GOT3 (cell line): ENCODE measurements around the gene NOSTRIN.
"Not testable (repeated sequence)": the region's sequence is repeated elsewhere in the genome, so short reads cannot be mapped to it uniquely, and the experiment has no call there.

ENCODE experiments used
- DNase-seq: peaks from one replicate; lab custom pipeline; 2025; ENCODE audit warnings: mixed read lengths; lab: John Stamatoyannopoulos, UW

NOSTRIN gene

DNA sequence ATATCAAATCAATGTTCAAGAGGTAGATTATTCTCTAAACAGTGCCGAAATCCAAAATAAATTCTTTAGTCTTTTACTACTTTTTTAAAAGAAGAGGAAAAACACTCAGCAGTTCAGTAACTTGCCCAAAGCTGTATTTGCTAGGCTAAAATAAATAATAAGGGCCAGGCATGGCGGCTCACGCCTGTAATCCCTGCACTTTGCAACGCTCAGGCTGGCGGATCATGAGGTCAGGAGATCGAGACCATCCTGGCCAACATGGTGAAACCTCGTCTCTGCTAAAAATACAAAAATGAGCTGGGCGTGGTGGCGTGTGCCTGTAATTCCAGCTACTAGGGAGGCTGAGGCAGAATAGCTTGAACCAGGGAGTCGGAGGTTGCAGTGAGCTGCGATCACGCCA is 79.7 kb downstream of the NOSTRIN start:
- DNase-seq: not testable (repeated sequence)

DNA sequence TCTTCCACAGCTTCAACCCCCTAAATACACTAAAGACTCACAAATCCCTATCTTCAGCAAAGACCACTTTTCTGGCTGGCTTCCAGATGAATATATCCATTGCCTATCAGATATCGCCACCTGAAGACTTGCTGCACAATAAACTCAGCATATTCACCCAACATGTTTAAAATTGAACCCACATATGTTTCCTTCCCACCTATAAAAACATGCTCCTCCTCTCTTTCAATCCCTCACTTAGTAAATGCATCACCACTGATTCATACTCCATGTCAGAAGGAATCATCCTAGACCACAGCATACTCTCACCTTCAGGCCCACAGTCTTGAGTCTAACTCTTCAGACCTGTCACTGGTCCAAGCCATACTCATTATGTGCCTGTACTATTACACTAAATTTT is 82.5 kb downstream of the NOSTRIN start:
- DNase-seq: no peak

GRCh38 chr2:168889635-168890005 is 87.2 kb downstream of the NOSTRIN start:
- DNase-seq: no peak

DNA sequence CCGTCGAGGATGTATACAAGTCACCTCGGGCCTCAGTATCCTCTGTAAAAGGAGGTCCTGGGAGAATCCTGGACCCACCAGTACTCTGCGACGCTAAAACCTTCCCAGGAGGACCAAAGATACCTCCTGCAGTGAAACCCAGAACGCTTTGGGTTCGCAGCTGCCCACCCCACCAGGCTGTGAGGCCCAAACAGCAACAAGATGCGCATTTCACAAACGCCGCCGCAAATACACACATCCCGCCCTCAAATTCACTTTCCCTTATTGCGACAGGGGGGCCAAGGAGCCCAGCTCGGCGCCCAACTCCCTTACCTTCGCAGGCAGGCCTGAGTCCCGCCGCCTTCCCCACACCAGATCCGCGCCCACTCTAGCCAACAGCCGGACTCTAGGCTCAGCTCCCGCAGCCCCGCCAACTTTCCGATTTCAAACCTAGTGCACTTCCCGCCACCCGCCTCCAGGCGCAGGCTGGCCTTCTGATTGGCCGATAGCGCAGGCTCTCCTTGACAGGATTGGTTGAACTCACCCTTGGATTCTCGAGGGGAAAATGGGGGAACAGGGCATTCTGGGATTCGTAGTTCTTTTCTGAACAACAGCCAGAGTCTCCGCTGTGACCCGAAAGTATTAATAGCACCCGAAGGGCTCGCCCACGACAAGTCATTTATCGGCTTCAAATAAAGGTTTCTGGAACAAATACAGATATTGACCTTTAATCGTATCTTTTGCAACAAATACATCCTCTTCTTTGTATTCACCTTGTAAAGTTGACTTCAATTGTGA is 87.8 kb downstream of the NOSTRIN start, which contains the start of gene SPC25:
Gene SPC25, minus strand, starts transcription at position 425 of the 777 bp plus-strand sequence. CDS start 911 bp downstream, outside the sequence.
- DNase-seq: peak; percentile 29

GRCh38 chr2:168892327-168892726 is 89.9 kb downstream of the NOSTRIN start:
- no peak for DNase-seq

- DNase-seq: no peak
These were observed 91.7 kb downstream of the NOSTRIN start for GRCh38 chr2:168894101-168894500.

- DNase-seq: no peak
These were observed 92.3 kb downstream of the NOSTRIN start for GRCh38 chr2:168894720-168895119.

DNA sequence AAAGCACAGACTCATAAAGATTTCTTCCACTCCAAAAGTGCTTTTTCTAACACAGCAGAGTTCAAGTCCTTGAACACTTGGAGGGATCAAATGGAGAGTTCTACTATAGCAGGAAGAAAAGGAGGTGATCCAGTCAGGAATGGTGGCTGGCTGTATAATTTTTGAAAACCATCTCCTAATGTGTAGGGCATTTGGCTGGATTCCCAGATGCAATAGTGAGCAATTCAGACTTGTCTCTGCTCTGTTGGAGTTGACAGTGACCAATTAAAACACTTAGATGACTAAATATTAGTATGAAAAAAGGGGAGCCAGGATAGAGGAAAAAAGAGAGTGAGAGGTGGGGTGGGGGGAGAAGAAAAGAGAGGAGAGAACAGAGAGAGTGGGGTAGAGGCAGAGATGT is 93.3 kb downstream of the NOSTRIN start:
- no peak for DNase-seq

DNA sequence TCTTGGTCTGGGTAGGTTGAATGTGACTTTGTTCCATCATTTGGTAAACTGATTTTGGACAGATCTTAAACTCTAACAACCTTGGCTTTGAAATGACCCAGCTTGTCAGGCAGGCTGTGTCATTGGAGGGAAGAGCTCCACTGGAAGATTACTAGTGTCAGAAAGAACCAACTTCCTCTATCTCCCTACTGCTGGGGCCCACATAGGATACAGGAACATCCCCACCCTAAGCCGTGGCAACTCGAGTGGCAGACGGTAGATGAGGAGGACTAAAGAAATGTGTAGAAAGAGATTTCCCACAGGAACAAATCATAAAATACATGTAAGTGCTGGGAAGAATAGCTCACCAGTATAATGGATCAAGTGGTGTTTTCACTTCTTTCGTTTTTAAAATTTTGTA is 94.3 kb downstream of the NOSTRIN start:
- DNase-seq: no peak

GRCh38 chr2:168897449-168897848 is 95.0 kb downstream of the NOSTRIN start:
- no peak for DNase-seq

DNA sequence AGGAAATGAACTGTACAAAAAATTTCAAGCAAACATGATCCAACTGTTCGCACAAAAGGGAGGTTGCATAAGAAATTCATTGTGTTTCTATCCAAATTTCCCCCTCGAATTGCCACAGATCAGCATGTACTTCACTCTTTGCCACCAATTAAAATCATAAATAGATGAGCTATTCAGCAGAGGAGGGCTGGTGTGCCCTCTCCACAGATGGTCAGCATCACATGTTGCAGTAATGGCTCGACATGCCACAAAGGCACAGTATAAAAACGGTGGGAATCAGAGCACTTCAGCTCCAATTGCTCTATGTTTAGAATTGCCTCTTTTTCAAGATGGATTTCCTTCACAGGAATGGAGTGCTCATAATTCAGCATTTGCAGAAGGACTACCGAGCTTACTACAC is 98.6 kb downstream of the NOSTRIN start, which contains the start of gene G6PC2:
Gene G6PC2, plus strand, starts transcription at position 289 of the 400 bp plus-strand sequence. Its CDS starts 41 bp downstream, at position 330.
- no peak for DNase-seq

DNA sequence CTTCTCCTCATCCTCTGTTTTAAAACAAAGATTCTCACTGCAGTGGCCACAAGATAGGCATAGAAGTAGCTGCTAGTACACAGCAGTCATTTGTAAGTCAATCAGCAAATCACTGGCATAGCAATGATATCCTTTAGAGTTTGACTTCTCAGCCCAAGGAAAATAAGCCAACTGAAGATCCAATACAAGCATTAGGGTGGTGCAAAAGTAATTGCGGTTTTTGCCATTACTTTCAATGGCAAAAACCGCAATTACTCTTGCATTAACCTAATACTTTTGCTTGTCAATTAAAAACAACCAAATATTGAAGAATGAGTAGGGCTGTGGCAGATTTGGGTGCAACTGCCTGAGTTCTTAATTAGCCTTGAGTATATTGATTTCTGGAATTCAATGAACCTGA is 101.5 kb downstream of the NOSTRIN start:
- DNase-seq: no peak

DNA sequence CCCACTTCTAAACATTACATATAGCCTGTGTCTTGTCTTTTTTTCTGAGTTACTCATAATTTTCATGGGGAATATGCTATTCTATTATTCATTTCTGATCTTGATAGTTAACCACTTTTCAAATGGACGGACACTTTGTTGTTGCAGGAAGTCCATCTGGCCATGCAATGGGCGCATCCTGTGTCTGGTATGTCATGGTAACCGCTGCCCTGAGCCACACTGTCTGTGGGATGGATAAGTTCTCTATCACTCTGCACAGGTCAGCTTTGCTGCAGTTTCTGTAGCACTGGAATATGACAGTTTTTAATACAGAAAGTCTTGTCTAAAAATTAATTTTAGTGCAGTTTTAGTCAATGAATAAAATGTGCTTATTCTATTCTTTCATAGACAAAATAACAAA is 101.9 kb downstream of the NOSTRIN start:
- no peak for DNase-seq

DNA sequence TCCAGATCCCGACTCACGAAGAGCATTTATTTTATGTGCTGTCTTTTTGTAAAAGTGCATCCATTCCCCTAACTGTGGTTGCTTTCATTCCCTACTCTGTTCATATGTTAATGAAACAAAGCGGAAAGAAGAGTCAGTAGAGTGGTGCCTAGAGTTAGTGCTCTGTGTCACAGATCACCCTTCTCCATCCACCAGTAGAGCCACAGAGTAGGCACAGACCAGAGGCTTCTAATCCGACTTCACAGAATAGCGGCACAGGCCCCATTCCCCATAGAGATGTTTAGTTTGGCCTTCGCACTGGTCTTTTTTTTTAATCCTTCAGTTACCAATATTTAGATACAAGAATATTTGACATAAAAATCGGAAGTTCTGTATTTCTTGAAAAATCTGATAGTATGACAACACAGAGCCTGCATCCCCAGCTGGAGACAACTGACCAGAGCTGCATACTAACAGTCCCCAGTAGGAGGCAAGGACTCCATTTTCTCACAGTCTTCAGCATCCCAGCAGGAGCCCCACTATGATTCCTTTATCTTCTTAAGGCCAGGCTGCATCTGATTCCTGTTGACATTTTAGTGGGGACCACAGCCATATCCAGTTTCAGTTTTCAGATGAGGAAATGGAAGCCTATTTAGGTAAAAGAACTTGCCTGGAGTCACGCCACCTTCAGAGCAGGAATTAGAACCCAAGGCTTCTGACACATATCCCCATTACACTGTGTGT is 105.7 kb downstream of the NOSTRIN start:
- DNase-seq: no peak

DNA sequence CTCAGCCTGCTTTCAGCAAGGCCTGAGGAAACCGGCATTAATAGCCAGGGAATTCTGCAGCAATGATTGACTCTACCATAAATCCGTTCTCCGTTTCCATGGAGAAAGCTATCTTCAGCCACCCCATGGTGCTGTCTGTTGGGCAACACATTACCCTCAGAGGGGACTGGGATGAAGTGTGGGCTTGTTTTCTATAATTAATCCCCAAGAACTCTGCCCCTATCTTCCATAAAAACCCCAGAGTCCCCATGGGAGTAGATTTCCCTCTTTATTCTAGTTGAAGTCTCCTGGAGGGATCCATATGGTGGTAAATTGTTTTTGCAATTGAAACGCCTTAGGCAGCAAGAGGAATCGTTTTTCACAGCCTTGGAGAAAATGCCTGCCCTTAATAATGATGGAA is 107.9 kb downstream of the NOSTRIN start:
- no peak for DNase-seq

DNA sequence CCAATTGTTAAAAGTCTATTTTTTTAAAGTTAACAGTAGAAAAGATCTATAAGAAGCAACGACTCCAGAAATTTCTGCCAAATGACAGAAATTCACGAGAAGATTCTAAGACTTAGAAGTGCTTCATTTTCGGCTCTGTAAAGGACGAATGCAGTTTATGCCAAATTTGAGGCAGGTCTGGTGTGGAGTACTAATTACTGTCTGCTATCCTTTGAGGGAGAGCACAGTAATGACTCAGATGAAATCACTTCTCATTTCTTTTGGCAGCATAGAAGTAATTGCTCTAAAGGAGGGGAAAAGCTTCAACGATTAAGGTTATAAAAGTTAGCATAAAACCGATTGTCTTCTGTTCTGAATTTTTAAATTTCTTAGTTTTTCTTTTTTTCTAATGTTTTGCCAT is 110.0 kb downstream of the NOSTRIN start:
- no peak for DNase-seq

DNA sequence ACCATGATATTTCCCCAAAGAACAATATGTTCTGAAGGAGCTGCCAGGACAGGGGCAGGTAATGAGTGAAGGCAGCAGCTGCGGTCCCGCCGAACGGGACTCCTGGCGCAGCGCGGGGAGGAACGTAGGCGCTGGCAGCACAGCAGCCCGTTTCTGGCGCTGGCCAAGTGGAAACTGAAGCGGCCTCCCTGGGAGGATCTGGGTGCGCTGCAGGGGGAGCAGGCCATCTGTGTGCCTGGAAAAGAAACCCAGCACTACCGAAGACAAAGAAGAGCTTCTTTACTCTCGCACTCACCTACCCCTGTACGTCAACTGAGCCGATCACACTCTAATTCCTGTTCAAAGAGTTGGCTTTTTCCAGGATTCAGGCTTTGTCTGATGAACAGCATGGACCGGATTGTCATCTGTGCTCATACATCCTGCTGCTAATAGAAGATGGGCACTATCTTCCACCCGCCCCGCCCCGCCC is 110.5 kb downstream of the NOSTRIN start:
- no peak for DNase-seq

DNA sequence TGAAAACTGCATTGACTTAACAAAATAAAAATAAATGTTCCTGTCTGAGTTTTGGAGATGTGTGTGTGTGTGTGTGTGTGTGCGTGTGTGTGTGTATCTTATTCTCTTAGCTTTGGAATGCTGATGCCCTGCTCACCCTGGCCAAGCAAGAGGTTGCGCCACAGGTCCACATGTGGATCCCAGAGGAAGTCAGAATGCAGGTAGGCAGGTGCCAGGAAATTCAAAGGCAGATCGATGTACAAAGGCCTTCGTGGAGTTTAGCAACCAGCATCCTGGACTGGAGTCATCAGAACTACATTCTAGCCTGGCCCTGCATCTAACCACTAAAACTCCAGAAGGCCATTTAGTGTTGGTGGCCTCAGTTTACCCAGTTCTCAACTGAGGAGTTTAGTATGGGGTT is 111.1 kb downstream of the NOSTRIN start:
- no peak for DNase-seq
